GM23338 (cell line): ENCODE results near the gene CASP5. TPM values are rescaled to one million over a fixed set of nuclear protein-coding genes. Genes with fewer than 3 reads are reported as not detected.
"Not testable (repeated sequence)": the region's sequence is repeated elsewhere in the genome, so short reads cannot be mapped to it uniquely, and the experiment has no call there.

Experiments
- ATAC-seq: fragments of 200-7000 bp; cut with Tn5 transposase; 3 replicates; pipeline ENCODE4 v1.9.1; 2020
- DNase-seq: peaks from one replicate; pipeline ENCODE4 v3.0.0-alpha.2; 2015; ENCODE audit warnings: low spot score
- H2AFZ ChIP-seq: fragments of 200-600 bp; sonication (generic); 2 replicates; pipeline ENCODE4 v1.8.0; 2016; ENCODE audit warnings: antibody characterized with exemption, mild to moderate bottlenecking, moderate library complexity
- H3F3A ChIP-seq: fragments of 200-600 bp; sonication (generic); replicated peaks from 2 replicates; pipeline ENCODE4 v1.8.0; 2017; ENCODE audit warnings: antibody characterized with exemption, mixed run types, low read depth
- H3K27ac ChIP-seq: fragments of 200-600 bp; sonication (generic); 2 replicates; pipeline ENCODE4 v1.6.1; 2016; ENCODE audit warnings: low read depth
- H3K27me3 ChIP-seq: fragments of 200-600 bp; sonication (generic); 2 replicates; pipeline ENCODE4 v1.8.0; 2016; ENCODE audit warnings: mild to moderate bottlenecking, mixed run types, moderate library complexity; ENCODE audit not compliant: insufficient read depth
- H3K36me3 ChIP-seq: fragments of 200-600 bp; sonication (generic); 2 replicates; pipeline ENCODE4 v1.8.0; 2016; ENCODE audit warnings: mild to moderate bottlenecking; ENCODE audit not compliant: insufficient read depth
- H3K4me1 ChIP-seq: fragments of 200-600 bp; sonication (generic); 2 replicates; pipeline ENCODE4 v1.8.0; 2016; ENCODE audit warnings: mild to moderate bottlenecking, moderate library complexity; ENCODE audit not compliant: insufficient read depth
- H3K4me2 ChIP-seq: fragments of 200-600 bp; sonication (generic); 2 replicates; pipeline ENCODE4 v1.7.1; 2017; ENCODE audit warnings: mixed run types
- H3K4me3 ChIP-seq: fragments of 200-600 bp; sonication (generic); 2 replicates; pipeline ENCODE4 v1.6.1; 2016; ENCODE audit warnings: mixed run types
- H3K79me2 ChIP-seq: fragments of 200-600 bp; sonication (generic); replicated peaks from 2 replicates; pipeline ENCODE4 v1.8.0; 2017; ENCODE audit warnings: mild to moderate bottlenecking; ENCODE audit not compliant: insufficient read depth
- H3K9me2 ChIP-seq: fragments of 200-600 bp; sonication (generic); 2 replicates; pipeline ENCODE4 v1.8.0; 2017; ENCODE audit not compliant: insufficient read depth
- H4K20me1 ChIP-seq: fragments of 200-600 bp; sonication (generic); replicated peaks from 2 replicates; pipeline ENCODE4 v1.8.0; 2017; ENCODE audit warnings: mild to moderate bottlenecking; ENCODE audit not compliant: insufficient read depth
- H3K27ac Mint-ChIP-seq: 2 replicates; pipeline ENCODE4 v1.8.0; 2020; ENCODE audit warnings: inconsistent platforms, mild to moderate bottlenecking, moderate library complexity, mixed read lengths
- H3K27me3 Mint-ChIP-seq: 3 replicates; pipeline ENCODE4 v1.8.0; 2022; ENCODE audit warnings: low read depth, mild to moderate bottlenecking, moderate library complexity, mixed read lengths, inconsistent platforms; ENCODE audit not compliant: insufficient read depth, poor library complexity
- H3K36me3 Mint-ChIP-seq: 3 replicates; pipeline ENCODE4 v1.8.0; 2021; ENCODE audit warnings: low read depth, mild to moderate bottlenecking, inconsistent platforms, moderate library complexity, mixed read lengths
- H3K4me1 Mint-ChIP-seq: 3 replicates; pipeline ENCODE4 v1.8.0; 2020; ENCODE audit warnings: mild to moderate bottlenecking, inconsistent platforms, mixed read lengths
- H3K4me3 Mint-ChIP-seq: 3 replicates; pipeline ENCODE4 v1.8.0; 2021; ENCODE audit warnings: moderate library complexity, mild to moderate bottlenecking, inconsistent platforms, mixed read lengths
- H3K9me3 Mint-ChIP-seq: 3 replicates; pipeline ENCODE4 v1.8.0; 2020; ENCODE audit warnings: moderate library complexity, mild to moderate bottlenecking, inconsistent platforms, mixed read lengths
- CREB1 ChIP-seq: fragments of 250-450 bp; sonication (Bioruptor Pico); IDR thresholded peaks from 2 replicates; pipeline ENCODE4 v1.5.0; 2020; ENCODE audit warnings: low read depth, mild to moderate bottlenecking, moderate library complexity
- CTCF ChIP-seq, 2 experiments: fragments of 200-600 bp in 1 of 2; sonication (generic) in 1 of 2; conservative IDR thresholded peaks; 2 replicates each; pipeline versions ENCODE4 v1.5.1 to v1.6.1; 2016 to 2017; ENCODE audit warnings: antibody characterized with exemption in 2 of 2, low read depth in 2 of 2, mild to moderate bottlenecking in 2 of 2, moderate library complexity in 1 of 2
- EZH2 ChIP-seq: fragments of 200-600 bp; sonication (generic); IDR thresholded peaks from one replicate; pipeline ENCODE4 v1.8.0; 2017; ENCODE audit warnings: antibody characterized with exemption, mild to moderate bottlenecking, low read depth; ENCODE audit not compliant: unreplicated experiment
- JUNB ChIP-seq: IDR thresholded peaks from one replicate; pipeline ENCODE4 v1.6.1; 2016; ENCODE audit warnings: antibody characterized with exemption; ENCODE audit not compliant: unreplicated experiment
- NANOG ChIP-seq: IDR thresholded peaks from 2 replicates; pipeline ENCODE4 v1.6.1; 2016; ENCODE audit warnings: antibody characterized with exemption, borderline replicate concordance
- POLR2AphosphoS5 ChIP-seq: IDR thresholded peaks from 2 replicates; pipeline ENCODE4 v1.6.1; 2016; ENCODE audit warnings: antibody characterized with exemption, low read depth
- STAT1 ChIP-seq: IDR thresholded peaks from one replicate; pipeline ENCODE4 v1.6.1; 2016; ENCODE audit warnings: antibody characterized with exemption; ENCODE audit not compliant: unreplicated experiment
- ZNF114 ChIP-seq: fragments of 250-450 bp; sonication (Bioruptor Pico); IDR thresholded peaks from 2 replicates; pipeline ENCODE4 v1.5.0; 2020; ENCODE audit warnings: mild to moderate bottlenecking, moderate library complexity
- ZNF331 ChIP-seq: fragments of 250-450 bp; sonication (Bioruptor Pico); IDR thresholded peaks from 2 replicates; pipeline ENCODE4 v1.5.0; 2020; ENCODE audit warnings: low read depth, mild to moderate bottlenecking, moderate library complexity
- polyA plus RNA-seq: library from polyadenylated mRNA; unstranded; fragments of >200 nt; fragmentation: Nextera tagmentation; extraction: Ambion mirVana; gene quantifications from 2 replicates; pipeline ENCODE4 v1.2.1, GENCODE V29; 2016
- total RNA-seq: library from RNA; depleted of rRNA; stranded (reverse); fragments of >200 nt; shearing (Covaris generic); gene quantifications from 2 replicates; pipeline ENCODE4 v1.2.3, GENCODE V29; 2014
- TF ChIP-seq, protein P1 (sequence below): IDR thresholded peaks from one replicate; pipeline ENCODE4 v1.6.1; 2018; ENCODE audit warnings: antibody characterized with exemption; ENCODE audit not compliant: unreplicated experiment
- TF ChIP-seq, protein P2 (sequence below): fragments of 250-450 bp; sonication (Bioruptor Pico); IDR thresholded peaks from 2 replicates; pipeline ENCODE4 v1.5.0; 2020; ENCODE audit warnings: mild to moderate bottlenecking, moderate library complexity

The CASP5 gene
- total and polyA plus RNA-seq, 2 experiments from 2014 or later, result not detected

- H3K36me3 ChIP-seq, H3K9me2 ChIP-seq, H4K20me1 ChIP-seq, H3K79me2 ChIP-seq, H3K4me1 Mint-ChIP-seq, H3K27ac ChIP-seq, H3K4me3 ChIP-seq, H3K36me3 Mint-ChIP-seq, H3K4me3 Mint-ChIP-seq, H3K4me1 ChIP-seq, H3K27me3 Mint-ChIP-seq, H3K4me2 ChIP-seq, H3F3A ChIP-seq, DNase-seq, H3K27ac Mint-ChIP-seq, H3K9me3 Mint-ChIP-seq, ATAC-seq, H3K27me3 ChIP-seq, H2AFZ ChIP-seq: not testable (repeated sequence)
Measured at GRCh38 chr11:105072080-105072479, 49.1 kb upstream of the CASP5 start.

- no peak for ATAC-seq
- no peaks in the 10 kb centered on the region for H3K36me3 Mint-ChIP-seq
- no peaks in the 10 kb centered on the region for H3F3A ChIP-seq
- H2AFZ ChIP-seq, result no peak overlapping the region
- H3K4me3 ChIP-seq, result no peak overlapping the region
- no peak overlapping the region for H3K27ac ChIP-seq
- peaks cover 1% of the 10 kb centered on the region for H3K27me3 Mint-ChIP-seq
- no peaks in the 10 kb centered on the region for H4K20me1 ChIP-seq
- H3K4me1 Mint-ChIP-seq, result peaks cover 5% of the 10 kb centered on the region; the same call in 2 of the 3 replicates
- no peak overlapping the region for H3K27ac Mint-ChIP-seq
- no peaks in the 10 kb centered on the region for H3K79me2 ChIP-seq
- no peak for DNase-seq
- H3K36me3 ChIP-seq, result no peaks in the 10 kb centered on the region
- H3K4me3 Mint-ChIP-seq, result no peak overlapping the region
- H3K4me2 ChIP-seq, result no peak overlapping the region
- TF ChIP-seq EZH2 (no peak), NANOG (no peak), ZNF114 (CRISPR knock-in tag) (no peak), ZNF331 (CRISPR knock-in tag) (no peak), STAT1 (no peak), JUNB (no peak), CTCF (conservative IDR thresholded peaks at IDR 0.05; ENCODE audit: low read depth in 2 of 2) (no peak), CREB1 (no peak), POLR2AphosphoS5 (no peak)
- TF ChIP-seq, protein P1, sequence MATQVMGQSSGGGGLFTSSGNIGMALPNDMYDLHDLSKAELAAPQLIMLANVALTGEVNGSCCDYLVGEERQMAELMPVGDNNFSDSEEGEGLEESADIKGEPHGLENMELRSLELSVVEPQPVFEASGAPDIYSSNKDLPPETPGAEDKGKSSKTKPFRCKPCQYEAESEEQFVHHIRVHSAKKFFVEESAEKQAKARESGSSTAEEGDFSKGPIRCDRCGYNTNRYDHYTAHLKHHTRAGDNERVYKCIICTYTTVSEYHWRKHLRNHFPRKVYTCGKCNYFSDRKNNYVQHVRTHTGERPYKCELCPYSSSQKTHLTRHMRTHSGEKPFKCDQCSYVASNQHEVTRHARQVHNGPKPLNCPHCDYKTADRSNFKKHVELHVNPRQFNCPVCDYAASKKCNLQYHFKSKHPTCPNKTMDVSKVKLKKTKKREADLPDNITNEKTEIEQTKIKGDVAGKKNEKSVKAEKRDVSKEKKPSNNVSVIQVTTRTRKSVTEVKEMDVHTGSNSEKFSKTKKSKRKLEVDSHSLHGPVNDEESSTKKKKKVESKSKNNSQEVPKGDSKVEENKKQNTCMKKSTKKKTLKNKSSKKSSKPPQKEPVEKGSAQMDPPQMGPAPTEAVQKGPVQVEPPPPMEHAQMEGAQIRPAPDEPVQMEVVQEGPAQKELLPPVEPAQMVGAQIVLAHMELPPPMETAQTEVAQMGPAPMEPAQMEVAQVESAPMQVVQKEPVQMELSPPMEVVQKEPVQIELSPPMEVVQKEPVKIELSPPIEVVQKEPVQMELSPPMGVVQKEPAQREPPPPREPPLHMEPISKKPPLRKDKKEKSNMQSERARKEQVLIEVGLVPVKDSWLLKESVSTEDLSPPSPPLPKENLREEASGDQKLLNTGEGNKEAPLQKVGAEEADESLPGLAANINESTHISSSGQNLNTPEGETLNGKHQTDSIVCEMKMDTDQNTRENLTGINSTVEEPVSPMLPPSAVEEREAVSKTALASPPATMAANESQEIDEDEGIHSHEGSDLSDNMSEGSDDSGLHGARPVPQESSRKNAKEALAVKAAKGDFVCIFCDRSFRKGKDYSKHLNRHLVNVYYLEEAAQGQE, result no peak
- TF ChIP-seq, protein P2, sequence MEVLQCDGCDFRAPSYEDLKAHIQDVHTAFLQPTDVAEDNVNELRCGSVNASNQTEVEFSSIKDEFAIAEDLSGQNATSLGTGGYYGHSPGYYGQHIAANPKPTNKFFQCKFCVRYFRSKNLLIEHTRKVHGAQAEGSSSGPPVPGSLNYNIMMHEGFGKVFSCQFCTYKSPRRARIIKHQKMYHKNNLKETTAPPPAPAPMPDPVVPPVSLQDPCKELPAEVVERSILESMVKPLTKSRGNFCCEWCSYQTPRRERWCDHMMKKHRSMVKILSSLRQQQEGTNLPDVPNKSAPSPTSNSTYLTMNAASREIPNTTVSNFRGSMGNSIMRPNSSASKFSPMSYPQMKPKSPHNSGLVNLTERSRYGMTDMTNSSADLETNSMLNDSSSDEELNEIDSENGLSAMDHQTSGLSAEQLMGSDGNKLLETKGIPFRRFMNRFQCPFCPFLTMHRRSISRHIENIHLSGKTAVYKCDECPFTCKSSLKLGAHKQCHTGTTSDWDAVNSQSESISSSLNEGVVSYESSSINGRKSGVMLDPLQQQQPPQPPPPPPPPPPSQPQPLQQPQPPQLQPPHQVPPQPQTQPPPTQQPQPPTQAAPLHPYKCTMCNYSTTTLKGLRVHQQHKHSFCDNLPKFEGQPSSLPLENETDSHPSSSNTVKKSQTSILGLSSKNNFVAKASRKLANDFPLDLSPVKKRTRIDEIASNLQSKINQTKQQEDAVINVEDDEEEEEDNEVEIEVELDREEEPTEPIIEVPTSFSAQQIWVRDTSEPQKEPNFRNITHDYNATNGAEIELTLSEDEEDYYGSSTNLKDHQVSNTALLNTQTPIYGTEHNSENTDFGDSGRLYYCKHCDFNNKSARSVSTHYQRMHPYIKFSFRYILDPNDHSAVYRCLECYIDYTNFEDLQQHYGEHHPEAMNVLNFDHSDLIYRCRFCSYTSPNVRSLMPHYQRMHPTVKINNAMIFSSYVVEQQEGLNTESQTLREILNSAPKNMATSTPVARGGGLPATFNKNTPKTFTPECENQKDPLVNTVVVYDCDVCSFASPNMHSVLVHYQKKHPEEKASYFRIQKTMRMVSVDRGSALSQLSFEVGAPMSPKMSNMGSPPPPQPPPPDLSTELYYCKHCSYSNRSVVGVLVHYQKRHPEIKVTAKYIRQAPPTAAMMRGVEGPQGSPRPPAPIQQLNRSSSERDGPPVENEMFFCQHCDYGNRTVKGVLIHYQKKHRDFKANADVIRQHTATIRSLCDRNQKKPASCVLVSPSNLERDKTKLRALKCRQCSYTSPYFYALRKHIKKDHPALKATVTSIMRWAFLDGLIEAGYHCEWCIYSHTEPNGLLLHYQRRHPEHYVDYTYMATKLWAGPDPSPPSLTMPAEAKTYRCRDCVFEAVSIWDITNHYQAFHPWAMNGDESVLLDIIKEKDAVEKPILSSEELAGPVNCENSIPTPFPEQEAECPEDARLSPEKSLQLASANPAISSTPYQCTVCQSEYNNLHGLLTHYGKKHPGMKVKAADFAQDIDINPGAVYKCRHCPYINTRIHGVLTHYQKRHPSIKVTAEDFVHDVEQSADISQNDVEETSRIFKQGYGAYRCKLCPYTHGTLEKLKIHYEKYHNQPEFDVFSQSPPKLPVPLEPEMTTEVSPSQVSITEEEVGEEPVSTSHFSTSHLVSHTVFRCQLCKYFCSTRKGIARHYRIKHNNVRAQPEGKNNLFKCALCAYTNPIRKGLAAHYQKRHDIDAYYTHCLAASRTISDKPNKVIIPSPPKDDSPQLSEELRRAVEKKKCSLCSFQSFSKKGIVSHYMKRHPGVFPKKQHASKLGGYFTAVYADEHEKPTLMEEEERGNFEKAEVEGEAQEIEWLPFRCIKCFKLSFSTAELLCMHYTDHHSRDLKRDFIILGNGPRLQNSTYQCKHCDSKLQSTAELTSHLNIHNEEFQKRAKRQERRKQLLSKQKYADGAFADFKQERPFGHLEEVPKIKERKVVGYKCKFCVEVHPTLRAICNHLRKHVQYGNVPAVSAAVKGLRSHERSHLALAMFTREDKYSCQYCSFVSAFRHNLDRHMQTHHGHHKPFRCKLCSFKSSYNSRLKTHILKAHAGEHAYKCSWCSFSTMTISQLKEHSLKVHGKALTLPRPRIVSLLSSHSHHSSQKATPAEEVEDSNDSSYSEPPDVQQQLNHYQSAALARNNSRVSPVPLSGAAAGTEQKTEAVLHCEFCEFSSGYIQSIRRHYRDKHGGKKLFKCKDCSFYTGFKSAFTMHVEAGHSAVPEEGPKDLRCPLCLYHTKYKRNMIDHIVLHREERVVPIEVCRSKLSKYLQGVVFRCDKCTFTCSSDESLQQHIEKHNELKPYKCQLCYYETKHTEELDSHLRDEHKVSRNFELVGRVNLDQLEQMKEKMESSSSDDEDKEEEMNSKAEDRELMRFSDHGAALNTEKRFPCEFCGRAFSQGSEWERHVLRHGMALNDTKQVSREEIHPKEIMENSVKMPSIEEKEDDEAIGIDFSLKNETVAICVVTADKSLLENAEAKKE, result no peak
- H3K9me3 Mint-ChIP-seq, result no peaks in the 10 kb centered on the region; the same call in 1 of the 3 replicates
- H3K27me3 ChIP-seq, result no peaks in the 10 kb centered on the region
- no peaks in the 10 kb centered on the region for H3K9me2 ChIP-seq
- peaks cover 4% of the 10 kb centered on the region; the same call in 1 of the 2 replicates for H3K4me1 ChIP-seq
Measured at GRCh38 chr11:105071089-105071732, 48.2 kb upstream of the CASP5 start.
